GM19438 (cell line): Measurements from ENCODE around the gene NIPAL3.
"Not testable (repeated sequence)": the region's sequence is repeated elsewhere in the genome, so short reads cannot be mapped to it uniquely, and the experiment has no call there.

Experiments used
- ATAC-seq: cut with Tn5 transposase; IDR thresholded peaks from one replicate; pipeline ENCODE4 v1.9.1; 2021; ENCODE audit warnings: low read depth; ENCODE audit not compliant: unreplicated experiment

NIPAL3 gene

DNA sequence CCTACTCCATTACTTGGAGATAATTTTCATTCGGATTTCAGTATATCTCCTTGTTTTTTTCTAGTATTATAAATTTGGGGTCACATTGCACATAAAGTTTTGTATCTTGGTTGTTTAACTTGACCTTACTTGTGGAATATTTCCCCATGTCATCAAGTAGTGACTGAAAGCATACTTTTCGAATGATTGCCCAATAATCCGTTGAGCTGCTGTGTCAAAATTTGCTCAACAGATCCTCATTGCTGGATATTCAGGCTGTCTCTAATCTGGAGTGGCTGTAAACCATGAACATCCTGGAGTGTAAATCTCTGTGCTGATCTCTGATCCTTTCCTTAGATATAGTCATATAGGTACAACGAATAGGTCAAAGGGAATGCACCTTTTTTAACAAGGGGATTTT lies 4.9 kb downstream of the NIPAL3 start:
- no peak for ATAC-seq

DNA sequence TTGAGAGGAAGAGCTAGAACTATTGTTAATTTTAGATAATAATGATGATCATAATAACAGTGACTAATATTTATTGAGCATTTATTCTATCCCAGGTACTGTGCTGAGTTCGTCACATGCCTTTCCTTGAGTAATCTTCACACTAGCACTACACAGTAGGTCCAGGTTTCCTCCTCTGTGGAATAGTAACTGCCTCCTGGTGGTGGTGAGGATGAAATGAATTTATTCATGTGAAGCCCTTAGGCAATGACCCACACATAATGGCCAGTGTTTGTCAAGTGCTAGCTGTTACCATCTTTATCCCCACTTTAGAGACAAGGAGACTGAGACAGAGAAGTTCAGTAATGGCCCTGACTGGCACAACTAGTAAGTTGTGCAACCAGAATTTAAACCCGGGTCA lies 5.9 kb downstream of the NIPAL3 start:
- ATAC-seq, result no peak

GRCh38 chr1:24424207-24424606 lies 8.6 kb downstream of the NIPAL3 start:
- no peak for ATAC-seq

DNA sequence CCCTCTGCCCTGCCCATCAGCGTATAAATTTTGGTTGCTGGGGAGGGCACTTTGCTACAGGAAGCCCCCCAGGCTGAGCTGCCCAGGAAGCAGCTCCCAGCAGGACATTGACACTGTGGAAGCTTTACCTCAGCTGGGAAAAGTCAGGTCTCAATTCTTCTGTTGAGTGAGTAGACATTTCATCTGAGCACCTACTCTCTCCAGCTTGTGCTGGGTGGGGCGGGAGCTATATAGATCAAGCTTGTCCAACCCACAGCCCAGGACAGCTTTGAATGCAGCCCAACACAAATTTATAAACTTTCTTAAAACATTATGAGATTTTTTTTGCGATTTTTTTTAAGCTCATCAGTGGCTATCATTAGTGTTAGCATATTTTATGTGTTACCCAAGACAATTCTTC lies 9.4 kb downstream of the NIPAL3 start:
- no peak for ATAC-seq

- no peak for ATAC-seq
These were observed 9.8 kb downstream of the NIPAL3 start for GRCh38 chr1:24425441-24425840.

- ATAC-seq, result no peak
These were observed 10.3 kb downstream of the NIPAL3 start for GRCh38 chr1:24425922-24426321.

DNA sequence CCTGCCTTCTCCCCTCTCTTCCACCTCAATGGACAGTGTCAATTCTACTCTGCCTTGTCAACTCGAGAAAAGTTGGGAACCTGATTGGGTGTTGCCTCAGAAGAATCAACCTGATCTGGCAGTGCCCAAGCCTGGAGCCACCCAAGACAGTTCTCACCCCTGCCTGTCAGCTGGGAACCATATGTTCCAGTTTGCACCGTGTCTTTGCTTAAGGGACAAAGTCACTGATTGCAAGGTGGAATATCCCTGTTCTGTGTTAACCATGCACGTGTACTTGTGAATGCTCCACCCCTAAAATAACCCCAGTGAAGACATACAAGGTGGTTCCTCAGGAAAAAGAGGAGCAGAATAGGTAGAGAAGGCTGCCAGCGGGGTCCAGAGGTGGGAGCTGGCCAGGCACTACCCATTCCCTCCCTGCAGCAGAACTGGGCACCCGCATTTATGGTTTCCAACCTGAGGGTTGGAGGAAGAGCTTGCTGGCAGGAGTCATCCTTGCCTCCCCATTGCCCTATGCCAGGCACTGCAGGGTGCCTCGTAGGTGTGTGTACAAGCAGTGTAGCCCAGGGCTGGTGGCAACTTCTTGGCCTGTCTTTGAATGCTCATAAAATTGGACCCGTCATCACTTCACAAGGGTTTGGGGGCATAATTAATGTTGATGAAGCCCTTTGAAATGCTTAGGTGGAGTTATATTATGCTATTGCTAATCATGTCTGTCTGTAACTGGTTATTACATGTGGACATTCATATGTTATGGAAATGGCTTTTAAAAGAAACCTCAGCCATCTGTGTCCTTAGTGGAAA lies 11.3 kb downstream of the NIPAL3 start:
- no peak for ATAC-seq

DNA sequence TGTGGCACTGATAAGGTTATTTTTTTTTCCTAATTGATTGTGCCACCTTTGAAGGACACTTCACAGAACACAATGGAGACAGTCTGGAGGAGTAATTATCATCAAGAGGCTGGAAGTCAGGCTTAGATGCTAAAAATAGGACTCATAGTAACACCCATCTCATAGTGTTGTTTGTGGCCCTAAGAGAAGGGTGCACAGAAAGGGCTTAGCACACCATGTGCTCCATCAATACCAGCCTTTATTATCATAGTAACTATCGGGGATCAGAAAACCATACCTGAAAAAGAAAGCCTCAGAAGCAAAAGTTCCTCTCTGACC lies 11.9 kb downstream of the NIPAL3 start:
- no peak for ATAC-seq

DNA sequence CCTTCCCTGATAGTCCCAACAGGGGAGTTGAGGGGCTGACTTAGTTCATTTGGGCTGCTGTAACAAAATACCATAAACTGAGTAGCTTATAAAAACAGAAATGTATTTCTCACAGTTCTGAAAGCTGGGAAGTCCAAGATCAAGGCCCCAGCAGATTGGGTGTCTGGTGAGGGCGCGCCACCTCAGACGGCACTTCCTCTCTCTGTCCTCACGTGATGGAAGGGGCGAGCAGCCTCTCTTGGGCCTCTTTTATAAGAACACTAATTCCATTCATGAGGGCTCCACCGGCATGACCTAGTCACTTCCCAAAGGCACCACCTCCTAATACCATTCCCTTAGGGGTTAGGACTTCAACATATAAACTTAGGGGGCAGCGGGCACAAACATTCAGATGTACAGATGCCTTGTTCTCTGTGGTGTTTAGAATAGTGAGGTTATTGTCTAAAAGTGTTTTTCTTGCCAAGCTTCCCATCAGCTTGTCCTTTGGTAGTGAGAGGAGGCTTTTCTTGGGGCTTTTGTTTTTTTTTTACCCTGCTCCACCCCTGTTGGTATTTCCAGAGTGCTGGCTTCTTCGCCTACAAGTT lies 20.3 kb downstream of the NIPAL3 start:
- no peak for ATAC-seq

DNA sequence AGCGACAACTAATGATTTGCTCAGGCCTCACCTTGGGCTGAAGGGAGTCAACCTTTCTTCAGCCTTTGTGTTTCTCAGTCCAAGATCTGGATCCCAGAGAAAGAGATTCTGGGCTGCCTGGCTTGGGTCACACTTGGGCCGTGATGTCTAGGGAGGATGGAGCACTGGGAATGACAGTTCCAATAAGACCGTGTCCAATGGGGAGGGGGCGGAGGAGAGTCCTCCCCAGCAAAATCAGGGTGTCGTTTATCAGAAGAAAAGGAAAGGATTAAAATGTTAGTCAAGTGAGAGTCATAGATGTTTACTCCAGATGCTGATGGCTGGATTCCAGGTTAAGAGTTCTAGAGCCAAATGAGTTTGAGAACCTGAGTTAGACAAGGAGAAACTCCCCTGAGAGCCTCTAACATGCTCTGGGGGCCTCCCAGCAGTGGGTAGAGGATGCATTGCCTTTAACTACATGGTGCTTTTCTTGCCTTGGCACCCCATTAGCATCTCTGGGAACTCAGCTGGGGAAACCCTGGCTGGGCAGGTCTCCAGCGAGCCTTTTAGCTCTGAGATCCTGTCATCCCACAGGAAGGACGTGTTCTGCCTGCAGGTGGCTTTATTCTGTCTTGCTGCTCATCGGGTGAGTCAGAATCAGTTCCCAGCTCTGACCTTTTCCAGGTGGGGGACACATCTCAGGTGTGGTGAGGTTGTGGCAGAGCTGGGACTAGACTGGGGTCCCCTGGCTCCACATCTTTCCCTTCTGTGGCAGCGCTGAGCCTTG lies 22.2 kb downstream of the NIPAL3 start:
- ATAC-seq, result no peak

- ATAC-seq, result no peak
These were observed 22.9 kb downstream of the NIPAL3 start for GRCh38 chr1:24438423-24438901.

- ATAC-seq, result no peak
These were observed 24.8 kb downstream of the NIPAL3 start for GRCh38 chr1:24440436-24440835.

- ATAC-seq, result no peak
These were observed 25.9 kb downstream of the NIPAL3 start for GRCh38 chr1:24441480-24441879.

- ATAC-seq, result no peak
These were observed 26.5 kb downstream of the NIPAL3 start for GRCh38 chr1:24441996-24442668.

DNA sequence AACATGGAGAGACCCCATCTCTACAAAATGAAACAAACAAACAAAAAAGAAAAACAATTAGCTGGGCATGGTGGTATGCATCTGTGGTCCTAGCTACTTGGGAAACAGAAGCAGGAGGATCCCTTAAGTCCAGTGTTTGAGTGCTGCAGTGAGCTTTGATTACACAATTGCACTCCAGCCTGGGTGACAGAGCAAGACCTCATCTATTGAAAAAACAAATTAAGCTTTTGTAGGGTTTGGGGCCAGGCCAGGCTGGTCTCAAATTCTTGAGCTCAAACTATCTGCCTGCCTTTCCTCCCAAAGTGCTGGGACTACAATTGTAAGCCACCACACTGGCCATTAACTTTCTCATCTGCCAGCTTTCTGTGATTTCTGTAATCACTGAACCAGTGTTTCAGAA lies 27.2 kb downstream of the NIPAL3 start:
- no peak for ATAC-seq

GRCh38 chr1:24443241-24443656 lies 27.6 kb downstream of the NIPAL3 start:
- ATAC-seq, result no peak

DNA sequence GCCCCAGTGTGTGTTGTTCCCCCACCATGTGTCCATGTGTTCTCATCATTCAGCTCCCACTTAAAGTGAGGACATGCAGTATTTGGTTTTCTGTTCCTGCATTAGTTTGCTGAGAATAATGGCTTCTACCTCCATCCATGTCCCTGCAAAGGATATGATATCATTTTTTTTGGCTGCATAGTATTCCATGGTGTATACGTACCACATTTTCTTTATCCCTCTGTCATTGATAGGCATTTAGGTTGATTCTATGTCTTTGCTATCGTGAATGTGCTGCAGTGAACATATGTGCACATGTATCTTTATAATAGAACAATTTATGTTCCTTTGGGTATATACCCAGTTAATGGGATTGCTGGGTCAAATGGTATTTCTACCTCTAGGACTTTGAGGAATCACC lies 30.8 kb downstream of the NIPAL3 start:
- not testable (repeated sequence) for ATAC-seq

- no peak for ATAC-seq
These were observed 34.7 kb downstream of the NIPAL3 start for GRCh38 chr1:24450316-24450715.

- ATAC-seq, result no peak
These were observed 35.3 kb downstream of the NIPAL3 start for GRCh38 chr1:24450857-24451397.

DNA sequence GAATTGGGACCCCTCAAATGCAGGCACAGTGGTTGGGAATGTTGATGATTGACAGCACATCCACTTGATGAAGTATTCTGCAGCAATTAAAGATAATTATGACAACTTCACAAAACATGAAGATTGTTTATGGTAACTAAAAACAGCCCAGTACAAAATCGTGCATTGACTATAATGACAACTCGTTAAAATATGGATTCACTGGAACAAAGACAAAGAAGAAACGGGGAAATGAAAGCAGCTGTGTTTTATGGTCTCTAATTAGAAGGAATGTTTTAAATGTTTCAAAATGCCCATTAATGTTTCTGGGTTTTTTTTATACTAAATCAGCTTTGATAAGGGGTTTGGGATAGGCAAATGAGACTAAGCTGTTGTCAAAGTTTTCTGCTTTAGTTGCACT lies 36.1 kb downstream of the NIPAL3 start:
- no peak for ATAC-seq
